GM12865 (cell line): Measurements from ENCODE around the gene LILRB4.

Source experiments
- DNase-seq: peaks from one replicate; pipeline ENCODE4 v3.0.0; 2010; ENCODE audit warnings: low read depth
- H3K4me3 ChIP-seq: 2 replicates; pipeline ENCODE4 v1.5.1; 2011; ENCODE audit warnings: mild to moderate bottlenecking, low read depth, low read length, control low read depth
- CTCF ChIP-seq: IDR thresholded peaks from 2 replicates; pipeline ENCODE4 v1.5.1; 2011; ENCODE audit warnings: low read length, control low read depth, low read depth, inconsistent platforms; ENCODE audit not compliant: insufficient read depth; ENCODE audit errors: missing control alignments

Gene LILRB4

DNA sequence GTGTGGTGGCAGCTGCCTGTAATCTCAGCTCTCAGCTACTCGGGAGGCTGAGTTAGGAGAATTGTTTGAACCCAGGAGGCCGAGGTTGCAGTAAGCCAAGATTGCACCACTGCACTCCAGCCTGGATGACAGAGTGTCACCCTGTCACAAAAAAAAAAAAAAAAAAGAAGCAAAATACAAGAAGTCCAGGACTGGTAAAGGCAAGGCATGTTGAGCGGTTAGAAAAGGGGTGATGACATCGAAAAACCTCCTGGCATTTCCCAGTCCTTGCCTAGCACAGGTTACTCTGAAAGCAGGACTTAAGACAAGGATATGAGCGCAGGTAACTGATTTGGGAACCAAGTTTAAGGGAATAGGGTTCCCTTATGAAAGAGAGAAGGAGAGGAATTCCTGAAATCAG is 2.5 kb upstream of the LILRB4 start:
- H3K4me3 ChIP-seq = no peak overlapping the region
- DNase-seq = no peak

DNA sequence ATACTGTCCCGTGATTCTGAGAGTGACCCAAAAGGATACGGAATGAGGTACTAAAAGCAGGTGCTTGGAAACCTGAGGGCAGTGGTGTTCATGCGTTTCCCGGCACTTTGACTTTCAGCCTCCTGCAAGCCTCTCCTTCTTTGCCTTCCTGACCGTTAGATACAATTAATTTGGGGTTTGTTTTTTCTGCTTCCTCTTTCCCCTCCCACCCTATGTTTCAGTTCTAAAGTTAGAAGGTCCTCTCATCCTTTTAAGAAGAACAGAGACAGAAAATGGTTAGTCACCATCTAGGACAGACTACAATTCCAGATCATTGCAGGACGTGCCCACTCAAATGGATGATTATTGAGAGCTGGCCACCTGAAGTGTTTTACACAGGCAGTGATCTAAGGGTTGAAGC is 1.8 kb upstream of the LILRB4 start:
- no peak for TF ChIP-seq CTCF
- DNase-seq = peak; percentile 64
- H3K4me3 ChIP-seq = no peak overlapping the region

More for the DNA sequence above, 2.5 kb upstream of the LILRB4 start:
- TF ChIP-seq CTCF = no peak

- peak; percentile 33 for DNase-seq
- no peak for TF ChIP-seq CTCF
- peak overlapping the region; percentile 19; the same call in 1 of the 2 replicates for H3K4me3 ChIP-seq
Measured at GRCh38 chr19:54661846-54662481, 821 bp upstream of the LILRB4 start.

- no peak for DNase-seq
- TF ChIP-seq CTCF = no peak
- H3K4me3 ChIP-seq = no peak overlapping the region
Measured at GRCh38 chr19:54665530-54665929, 2.7 kb downstream of the LILRB4 start.

DNA sequence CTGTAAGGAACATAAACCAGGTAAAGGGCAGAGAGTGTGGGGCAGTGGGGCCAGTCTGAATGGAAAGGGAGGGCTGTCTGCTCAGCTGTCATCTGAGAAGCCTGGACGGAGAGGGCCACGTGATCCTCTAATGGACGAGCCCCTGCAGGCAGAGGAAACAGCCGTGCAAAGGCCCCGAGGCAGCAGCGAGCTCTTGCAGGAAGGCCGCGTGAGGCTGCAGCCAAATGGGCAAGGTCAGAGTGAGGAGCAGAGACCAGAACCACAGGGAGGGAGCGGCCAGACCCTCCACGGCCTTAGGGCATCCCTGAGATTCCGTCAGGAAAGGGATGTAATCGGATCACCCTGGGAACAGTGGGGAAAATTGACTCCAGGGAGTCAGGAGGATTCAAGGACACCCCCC is 4.4 kb downstream of the LILRB4 start:
- no peak for DNase-seq
- no peak for TF ChIP-seq CTCF
- H3K4me3 ChIP-seq = no peak overlapping the region

GRCh38 chr19:54668353-54668752 is 5.6 kb downstream of the LILRB4 start:
- DNase-seq = no peak
- TF ChIP-seq CTCF = no peak

DNA sequence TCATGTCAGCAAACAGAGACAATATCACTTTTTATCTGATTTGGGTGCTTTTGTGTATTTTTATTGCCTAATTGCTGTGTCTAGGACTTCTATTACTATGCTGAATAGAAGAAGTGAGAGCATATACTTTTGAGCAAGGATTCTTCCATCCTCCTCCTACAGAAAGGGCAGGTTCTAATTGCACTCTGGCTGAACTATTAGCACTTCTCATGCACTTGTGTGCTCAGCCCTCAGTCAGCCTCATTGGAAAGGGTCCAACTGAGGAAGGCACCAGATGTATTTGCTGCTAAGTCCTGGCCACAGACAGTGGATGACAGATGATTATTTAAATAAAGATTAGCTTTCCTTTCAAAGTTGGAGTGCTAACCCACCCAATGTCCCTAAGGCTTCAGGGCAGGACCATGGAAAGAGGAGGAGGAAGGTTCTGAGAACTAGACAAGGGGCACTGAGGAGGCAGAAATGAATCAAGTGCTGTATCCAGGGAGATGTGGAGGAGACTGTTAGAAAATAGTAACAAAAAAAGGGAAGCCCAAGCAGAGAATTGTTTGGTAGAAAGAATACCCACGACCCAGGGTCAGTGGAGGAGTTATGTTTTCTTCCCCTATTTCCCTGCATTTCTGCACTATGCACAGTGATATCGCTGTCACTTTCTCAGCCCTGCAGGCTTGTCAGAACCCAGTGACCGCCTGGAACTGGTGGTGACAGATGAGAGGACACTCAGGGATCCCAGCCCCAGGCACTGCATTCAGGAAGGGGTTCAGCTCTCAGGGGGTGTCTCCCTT is 8.0 kb downstream of the LILRB4 start:
- no peak for TF ChIP-seq CTCF
- H3K4me3 ChIP-seq = no peak overlapping the region
- no peak for DNase-seq

More at GRCh38 chr19:54668353-54668752, 5.6 kb downstream of the LILRB4 start:
- H3K4me3 ChIP-seq = no peak overlapping the region
